ENCODE results near the gene MASP1. TPM values are rescaled to one million over a fixed set of nuclear protein-coding genes. Genes with fewer than 3 reads are reported as not detected.
A peak's percentile ranks its signal among the peaks of the same experiment; 100 is the strongest.

MASP1 gene
- total and polyA plus RNA-seq, 2 of the 4 experiments (the other 2 are of a cell fraction) = 13.1 to 16.2 TPM

- no peak for TF ChIP-seq RFX5 (IDR thresholded peaks at IDR 0.05; ENCODE audit: low read depth, low read length)
These were observed 17.1 kb downstream of the MASP1 start (continued) for GRCh38 chr3:187274315-187274976.

- H3K56ac ChIP-seq (ENCODE audit: extremely low read depth, insufficient read depth, low read length) = no peak overlapping the region
- H4K8ac ChIP-seq (ENCODE audit: low read depth in 2 of 2, low read length in 2 of 2) = no peak overlapping the region
- peak overlapping the region; percentile 48; the same call in 1 of the 2 replicates for H3K18ac ChIP-seq (ENCODE audit: low read depth, low read length)
- no peak overlapping the region for H2AK9ac ChIP-seq (replicated peaks; ENCODE audit: low read depth, low read length, poor library complexity)
- H2AK5ac ChIP-seq (ENCODE audit: low read depth, low read length) = no peak overlapping the region; the same call in 1 of the 2 replicates
- CTCF ChIA-PET = no interaction called here
- no peak overlapping the region for H3K14ac ChIP-seq (replicated peaks; ENCODE audit: low read depth, low read length)
- H3K27ac ChIP-seq (ENCODE audit: insufficient read depth, low read length) = no peak overlapping the region
- H3K4me3 ChIP-seq (ENCODE audit: insufficient read depth, low read depth, low read length) = no peak overlapping the region
- H3K79me1 ChIP-seq (ENCODE audit: low read depth in 1 of 2, low read length in 2 of 2) = no peaks in the 10 kb centered on the region
- no peak overlapping the region for H3K4me2 ChIP-seq (ENCODE audit: low read depth, low read length)
- H3K9ac ChIP-seq (ENCODE audit: low read depth, low read length) = no peak overlapping the region
- peaks cover 7% of the 10 kb centered on the region for H3K9me3 ChIP-seq (ENCODE audit: control insufficient read depth, insufficient read depth, low read length)
- H3K9me1 ChIP-seq (ENCODE audit: insufficient read depth, low read length) = peaks cover 5% of the 10 kb centered on the region; the same call in 1 of the 2 replicates
- H3K36me3 ChIP-seq (ENCODE audit: control insufficient read depth, insufficient read depth, low read length) = peaks cover 4% of the 10 kb centered on the region; the same call in 1 of the 2 replicates
- no peak overlapping the region for H2AFZ ChIP-seq (replicated peaks; ENCODE audit: low read length, poor library complexity)
- DNase-seq = no peak
- H4K5ac ChIP-seq (ENCODE audit: low read depth, low read length) = 0 out of 2 replicates have a peak overlapping the region, but pooled peaks have one; percentile 48
- H3K27me3 ChIP-seq (ENCODE audit: control insufficient read depth, insufficient read depth, low read length) = no peaks in the 10 kb centered on the region
- no peak overlapping the region for H2BK5ac ChIP-seq (ENCODE audit: low read depth, low read length, poor library complexity, severe bottlenecking)
- peaks cover 7% of the 10 kb centered on the region for H3K4me1 ChIP-seq (ENCODE audit: control insufficient read depth, insufficient read depth, low read length)
- no peak for ATAC-seq (ENCODE audit: low read depth)
- intact Hi-C loops (cut with micrococcal nuclease) (no loop called here), in situ Hi-C loops (cut with MboI; ENCODE audit: low sequenced_read_pairs) (no loop called here), dilution Hi-C loops (cut with HindIII; ENCODE audit: low sequenced_read_pairs, unreplicated experiment) (no loop called here)
- H4K91ac ChIP-seq (ENCODE audit: insufficient read depth, low read depth, low read length) = no peak overlapping the region
- BruUV-seq (replicated peaks) = no TSS peak
- no peak overlapping the region for H2BK120ac ChIP-seq (ENCODE audit: low read depth, low read length)
- H4K20me1 ChIP-seq (ENCODE audit: insufficient read depth, low read length) = no peaks in the 10 kb centered on the region
- no peak overlapping the region for H2BK20ac ChIP-seq (ENCODE audit: low read depth, low read length)
- H3K23ac ChIP-seq (ENCODE audit: low read depth, low read length) = no peak overlapping the region
- POLR2A ChIA-PET (ENCODE audit: unreplicated experiment) = no interaction called here
- WGBS, 2 experiments (ENCODE audit: extremely low coverage in 2 of 2, insufficient read length in 1 of 2) = no CpG with 5 or more reads among the region's 2 CpGs
- no peak overlapping the region for H2BK15ac ChIP-seq (ENCODE audit: low read depth, low read length)
- no peak overlapping the region for H3K4ac ChIP-seq (ENCODE audit: low read depth, low read length)
- TF ChIP-seq CHD1 (IDR thresholded peaks at IDR 0.05; ENCODE audit: low read depth, low read length) = no peak
- TF ChIP-seq SMC3 (IDR thresholded peaks at IDR 0.05; ENCODE audit: low read depth, low read length) = no peak
- TF ChIP-seq, protein P1, sequence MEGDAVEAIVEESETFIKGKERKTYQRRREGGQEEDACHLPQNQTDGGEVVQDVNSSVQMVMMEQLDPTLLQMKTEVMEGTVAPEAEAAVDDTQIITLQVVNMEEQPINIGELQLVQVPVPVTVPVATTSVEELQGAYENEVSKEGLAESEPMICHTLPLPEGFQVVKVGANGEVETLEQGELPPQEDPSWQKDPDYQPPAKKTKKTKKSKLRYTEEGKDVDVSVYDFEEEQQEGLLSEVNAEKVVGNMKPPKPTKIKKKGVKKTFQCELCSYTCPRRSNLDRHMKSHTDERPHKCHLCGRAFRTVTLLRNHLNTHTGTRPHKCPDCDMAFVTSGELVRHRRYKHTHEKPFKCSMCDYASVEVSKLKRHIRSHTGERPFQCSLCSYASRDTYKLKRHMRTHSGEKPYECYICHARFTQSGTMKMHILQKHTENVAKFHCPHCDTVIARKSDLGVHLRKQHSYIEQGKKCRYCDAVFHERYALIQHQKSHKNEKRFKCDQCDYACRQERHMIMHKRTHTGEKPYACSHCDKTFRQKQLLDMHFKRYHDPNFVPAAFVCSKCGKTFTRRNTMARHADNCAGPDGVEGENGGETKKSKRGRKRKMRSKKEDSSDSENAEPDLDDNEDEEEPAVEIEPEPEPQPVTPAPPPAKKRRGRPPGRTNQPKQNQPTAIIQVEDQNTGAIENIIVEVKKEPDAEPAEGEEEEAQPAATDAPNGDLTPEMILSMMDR (conservative IDR thresholded peaks at IDR 0.05; ENCODE audit: low read depth, low read length) = no peak
- no peak for TF ChIP-seq ELK1 (IDR thresholded peaks at IDR 0.05; ENCODE audit: borderline replicate concordance, low read depth, low read length)
- TF ChIP-seq POLR2A (IDR thresholded peaks at IDR 0.05; ENCODE audit: low read depth, low read length) = no peak
- TF ChIP-seq, protein P2, sequence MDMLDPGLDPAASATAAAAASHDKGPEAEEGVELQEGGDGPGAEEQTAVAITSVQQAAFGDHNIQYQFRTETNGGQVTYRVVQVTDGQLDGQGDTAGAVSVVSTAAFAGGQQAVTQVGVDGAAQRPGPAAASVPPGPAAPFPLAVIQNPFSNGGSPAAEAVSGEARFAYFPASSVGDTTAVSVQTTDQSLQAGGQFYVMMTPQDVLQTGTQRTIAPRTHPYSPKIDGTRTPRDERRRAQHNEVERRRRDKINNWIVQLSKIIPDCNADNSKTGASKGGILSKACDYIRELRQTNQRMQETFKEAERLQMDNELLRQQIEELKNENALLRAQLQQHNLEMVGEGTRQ (IDR thresholded peaks at IDR 0.05; ENCODE audit: low read depth, low read length) = no peak
- no peak for TF ChIP-seq MAZ (IDR thresholded peaks at IDR 0.05; ENCODE audit: borderline replicate concordance, low read depth, low read length)
- no peak for TF ChIP-seq RAD21 (IDR thresholded peaks at IDR 0.05; ENCODE audit: low read length)
- no peak for TF ChIP-seq FOS (IDR thresholded peaks at IDR 0.05; ENCODE audit: low read depth, low read length)
- TF ChIP-seq NFE2L2 (IDR thresholded peaks at IDR 0.05; ENCODE audit: low read depth, low read length) = no peak
- TF ChIP-seq BHLHE40 (IDR thresholded peaks at IDR 0.05; ENCODE audit: low read depth, low read length) = no peak
- TF ChIP-seq MAFK (IDR thresholded peaks at IDR 0.05; ENCODE audit: low read depth, low read length) = no peak
- no peak for TF ChIP-seq MXI1 (IDR thresholded peaks at IDR 0.05; ENCODE audit: borderline replicate concordance, low read depth, low read length)
These were observed 20.0 kb downstream of the MASP1 start for GRCh38 chr3:187271582-187271981.

Measured in IMR-90 (cell line).